Endothelial cell of coronary artery (primary cell): ENCODE results near the gene SLC24A3. TPM values are rescaled to one million over a fixed set of nuclear protein-coding genes. Genes with fewer than 3 reads are reported as not detected.

Source experiments
- total RNA-seq: library from RNA; depleted of rRNA; stranded (reverse); fragments of >200 nt; gene quantifications from 2 replicates; pipeline ENCODE4 v1.2.3, GENCODE V29; 2014

The SLC24A3 gene
- 0.19 TPM in 1 of 2 replicates, not detected in the other for total RNA-seq

GRCh38 chr20:19212469-19212815 lies at the start of gene SLC24A3:
Gene SLC24A3 (plus strand): TSS chr20:19212642.

GRCh38 chr20:19758133-19758500 lies 545.7 kb downstream of the SLC24A3 start, which contains the start of gene RIN2:
Gene RIN2 (plus strand): TSS chr20:19758258. CDS start chr20:19889602, 131,344 bp downstream.

